Calu3 (cell line): ENCODE results near the gene GFPT1. TPM values are rescaled to one million over a fixed set of nuclear protein-coding genes. Genes with fewer than 3 reads are reported as not detected.

ENCODE experiments used
- BruUV-seq: library from RNA; stranded (reverse); fragments of 400-500 nt; replicated peaks from 2 replicates; lab custom pipeline; 2021; lab: Mats Ljungman, UMichigan
- CTCF ChIA-PET: fragments of 300-600 bp; sonication (Branson Sonifier 250); formaldehyde crosslinking; loops from one replicate; lab custom pipeline; 2022; ENCODE audit warnings: antibody characterized with exemption; lab: Charles Lee
- DNase-seq: peaks from one replicate; pipeline ENCODE4 v3.0.0; 2022
- H3K27ac Mint-ChIP-seq: one replicate; pipeline ENCODE4 v1.8.0; 2022; ENCODE audit warnings: mixed read lengths; ENCODE audit not compliant: unreplicated experiment
- H3K27me3 Mint-ChIP-seq: one replicate; pipeline ENCODE4 v1.8.0; 2022; ENCODE audit warnings: mixed read lengths; ENCODE audit not compliant: unreplicated experiment
- H3K36me3 Mint-ChIP-seq: one replicate; pipeline ENCODE4 v1.8.0; 2022; ENCODE audit warnings: mild to moderate bottlenecking, moderate library complexity, mixed read lengths; ENCODE audit not compliant: insufficient read depth, unreplicated experiment
- H3K4me1 Mint-ChIP-seq: one replicate; pipeline ENCODE4 v1.8.0; 2022; ENCODE audit warnings: mild to moderate bottlenecking, low read depth, mixed read lengths; ENCODE audit not compliant: unreplicated experiment
- H3K4me3 Mint-ChIP-seq: one replicate; pipeline ENCODE4 v1.8.0; 2022; ENCODE audit warnings: mild to moderate bottlenecking, low read depth, moderate library complexity, mixed read lengths; ENCODE audit not compliant: unreplicated experiment
- H3K9me3 Mint-ChIP-seq: one replicate; pipeline ENCODE4 v1.8.0; 2022; ENCODE audit warnings: low read depth, mixed read lengths; ENCODE audit not compliant: unreplicated experiment
- CTCF ChIP-seq: fragments of 200-600 bp; IDR thresholded peaks from one replicate; pipeline ENCODE4 v1.8.0; 2022; ENCODE audit warnings: antibody characterized with exemption; ENCODE audit not compliant: unreplicated experiment
- intact Hi-C: fragments of 100-400 bp; cut with micrococcal nuclease; formaldehyde crosslinking; loops from one replicate; pipeline ENCODE4 v1.10.0; 2022; ENCODE audit not compliant: unreplicated experiment
- total RNA-seq: library from RNA; stranded (reverse); gene quantifications from 2 replicates; pipeline ENCODE4 v1.2.3, GENCODE V29; 2022

Gene GFPT1
- total RNA-seq, 1 experiment from 2014 or later: 98.0 TPM

DNA sequence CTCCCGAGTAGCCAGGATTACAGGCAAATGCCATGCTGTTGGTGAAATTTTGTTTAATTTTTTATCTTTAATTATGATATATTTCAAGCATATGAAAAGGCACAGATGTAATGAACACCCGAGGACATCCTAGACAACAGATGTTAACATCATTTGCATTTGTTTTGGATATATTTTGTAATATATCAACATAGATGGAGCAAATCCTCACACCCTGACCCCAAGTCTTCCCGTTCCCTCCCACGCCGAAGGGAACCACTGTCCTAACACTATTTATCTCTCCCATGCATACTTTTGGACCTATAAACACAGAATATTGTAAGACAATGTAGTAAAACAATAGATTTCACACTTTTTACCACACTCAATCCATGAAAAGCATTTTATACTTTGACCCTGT lies 99.5 kb downstream of the GFPT1 start:
- CTCF ChIA-PET: no interaction called here
- Mint-ChIP-seq H3K9me3 (no peaks in the 10 kb centered on the region), H3K4me1 (no peaks in the 10 kb centered on the region), H3K36me3 (peaks cover 4% of the 10 kb centered on the region), H3K27me3 (peaks cover 20% of the 10 kb centered on the region), H3K4me3 (no peak overlapping the region), H3K27ac (no peak overlapping the region)
- BruUV-seq: no TSS peak
- no peak for TF ChIP-seq CTCF
- intact Hi-C loops: no loop called here
- DNase-seq: no peak

DNA sequence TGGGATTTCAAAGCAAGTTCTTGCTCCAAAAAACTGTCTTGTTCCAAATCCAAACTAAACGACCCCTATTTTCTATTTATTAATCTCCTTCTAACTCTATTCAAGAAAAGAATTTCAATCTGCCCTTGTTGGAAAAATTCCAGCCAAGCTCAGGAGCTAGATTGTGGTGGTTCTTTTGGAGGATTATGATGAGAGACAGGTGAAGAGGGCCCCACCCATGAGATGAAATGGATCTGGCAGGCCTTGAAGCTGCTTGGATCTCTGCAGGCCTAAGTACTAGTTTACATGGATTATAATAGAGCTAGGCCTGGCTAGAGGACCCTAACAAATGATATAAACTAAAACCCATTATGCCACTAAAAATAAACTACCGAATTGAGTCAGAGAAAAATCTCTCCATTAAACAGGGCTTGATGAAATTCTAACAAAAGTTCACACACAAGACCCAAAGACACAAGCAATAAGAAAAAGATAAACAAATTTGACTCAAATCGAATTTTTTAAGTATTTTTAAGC lies 101.6 kb downstream of the GFPT1 start:
- Mint-ChIP-seq H3K4me1 (no peaks in the 10 kb centered on the region), H3K27me3 (peaks cover 14% of the 10 kb centered on the region), H3K4me3 (no peak overlapping the region), H3K27ac (no peak overlapping the region), H3K9me3 (no peaks in the 10 kb centered on the region), H3K36me3 (peaks cover 4% of the 10 kb centered on the region)
- BruUV-seq: no TSS peak
- no peak for TF ChIP-seq CTCF
- CTCF ChIA-PET: no interaction called here
- no peak for DNase-seq
- intact Hi-C loops: no loop called here

DNA sequence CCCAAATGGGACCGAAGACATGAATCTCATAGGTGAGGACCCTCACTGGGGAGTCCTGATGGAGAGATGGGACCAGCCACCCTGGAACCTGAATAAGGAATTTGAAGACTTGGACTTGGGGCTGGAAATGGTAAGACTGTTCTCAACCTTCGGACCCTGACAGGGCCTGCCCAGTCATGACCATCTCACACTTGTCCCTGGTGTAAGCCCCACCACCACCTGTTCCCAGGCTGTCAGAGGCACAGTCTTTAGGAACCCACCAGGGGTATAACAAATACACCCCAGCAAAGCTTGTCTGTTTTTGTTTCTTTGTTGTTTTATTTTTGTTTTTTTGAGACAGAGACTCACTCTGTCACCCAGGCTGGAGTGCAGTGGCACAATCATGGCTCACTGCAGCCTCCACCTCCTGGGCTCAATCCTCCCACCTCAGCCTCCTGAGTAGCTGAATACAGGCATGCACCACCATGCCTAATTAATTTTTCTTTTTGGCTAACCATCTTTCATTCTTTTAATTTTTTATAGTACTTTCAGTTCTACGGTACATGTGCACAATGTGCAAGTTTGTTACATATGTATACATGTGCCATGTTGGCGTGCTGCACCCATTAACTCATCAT lies 106.1 kb downstream of the GFPT1 start:
- CTCF ChIA-PET: no interaction called here
- DNase-seq: no peak
- H3K4me3 Mint-ChIP-seq: no peak overlapping the region
- H3K36me3 Mint-ChIP-seq: no peaks in the 10 kb centered on the region
- no peak for TF ChIP-seq CTCF
- H3K27me3 Mint-ChIP-seq: peaks cover 42% of the 10 kb centered on the region
- peaks cover 8% of the 10 kb centered on the region for H3K4me1 Mint-ChIP-seq
- H3K27ac Mint-ChIP-seq: no peak overlapping the region
- no TSS peak for BruUV-seq
- intact Hi-C loops: no loop called here
- no peaks in the 10 kb centered on the region for H3K9me3 Mint-ChIP-seq

DNA sequence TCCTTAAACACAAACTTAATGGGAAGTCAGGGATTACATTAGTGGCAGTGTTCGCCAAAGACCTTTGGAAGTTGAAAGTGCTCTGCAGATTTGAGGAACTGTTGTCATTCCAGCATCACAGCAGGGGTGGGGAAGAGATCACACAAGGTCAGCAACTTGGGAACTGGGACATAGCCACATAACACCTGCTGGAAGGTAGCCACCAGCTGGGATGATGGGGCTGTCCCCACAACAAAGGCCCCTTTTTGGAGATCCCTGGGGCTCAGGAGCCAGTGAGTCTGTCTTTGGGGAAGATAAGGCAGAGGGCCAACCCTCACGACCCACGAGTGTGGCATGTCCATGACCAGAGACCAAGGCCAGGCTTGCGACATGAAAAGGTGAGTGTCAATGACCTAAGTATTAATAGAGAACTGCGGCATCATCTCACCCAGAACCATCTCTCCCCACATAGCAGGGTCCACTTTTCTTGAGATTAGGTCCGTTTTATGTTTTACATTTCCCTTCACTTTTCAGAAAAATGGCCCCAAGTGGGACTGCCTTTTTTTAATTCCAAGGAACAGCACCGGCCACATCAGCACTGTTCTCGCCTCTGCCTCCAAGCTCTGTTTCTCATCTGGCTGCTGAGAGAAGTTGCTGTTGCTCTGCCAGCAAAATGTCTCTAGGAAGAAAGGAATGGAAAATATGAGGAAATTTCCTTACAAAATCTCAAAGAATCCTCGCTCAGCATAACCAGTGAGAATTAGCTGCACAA lies 106.9 kb downstream of the GFPT1 start:
- TF ChIP-seq CTCF: no peak
- Mint-ChIP-seq H3K4me1 (peaks cover 8% of the 10 kb centered on the region), H3K9me3 (no peaks in the 10 kb centered on the region), H3K27me3 (peaks cover 50% of the 10 kb centered on the region), H3K36me3 (no peaks in the 10 kb centered on the region), H3K27ac (no peak overlapping the region), H3K4me3 (no peak overlapping the region)
- intact Hi-C loops: no loop called here
- DNase-seq: no peak
- CTCF ChIA-PET: no interaction called here
- no TSS peak for BruUV-seq
